HL-60 (cell line): ENCODE data around the gene TACR1.

ENCODE experiments used
- CTCF ChIP-seq: IDR thresholded peaks from one replicate; pipeline ENCODE4 v1.5.1; 2011; ENCODE audit warnings: low read length, control low read depth, inconsistent platforms; ENCODE audit not compliant: insufficient read depth
- POLR2AphosphoS5 ChIP-seq: IDR thresholded peaks from 2 replicates; pipeline ENCODE4 v1.6.1; 2012; ENCODE audit warnings: low read depth
- REST ChIP-seq: IDR thresholded peaks from 2 replicates; pipeline ENCODE4 v1.6.1; 2012; ENCODE audit warnings: low read depth; ENCODE audit not compliant: insufficient replicate concordance

- TF ChIP-seq CTCF (no peak), REST (no peak), POLR2AphosphoS5 (no peak)
Observed at GRCh38 chr2:75138528-75138927, 60.8 kb downstream of the TACR1 start.
